UCSD-AML1 (cell line): ENCODE measurements around the gene PGLYRP2.

Experiments
- DNase-seq: peaks from one replicate; lab custom pipeline; 2025; ENCODE audit not compliant: unreplicated experiment; lab: John Stamatoyannopoulos, UW

PGLYRP2 gene

GRCh38 chr19:15442142-15442920 lies 37.0 kb downstream of the PGLYRP2 start:
- DNase-seq = no peak

- DNase-seq = no peak
These were observed 38.0 kb downstream of the PGLYRP2 start for GRCh38 chr19:15441317-15441716.

GRCh38 chr19:15439821-15440641 lies 39.3 kb downstream of the PGLYRP2 start:
- no peak for DNase-seq

GRCh38 chr19:15439078-15439799 lies 40.1 kb downstream of the PGLYRP2 start:
- DNase-seq = no peak

GRCh38 chr19:15438577-15438976 lies 40.7 kb downstream of the PGLYRP2 start:
- no peak for DNase-seq

GRCh38 chr19:15438124-15438496 lies 41.2 kb downstream of the PGLYRP2 start:
- DNase-seq = no peak

- DNase-seq = no peak
These were observed 41.8 kb downstream of the PGLYRP2 start for GRCh38 chr19:15437355-15438123.

GRCh38 chr19:15436826-15437110 lies 42.5 kb downstream of the PGLYRP2 start:
- no peak for DNase-seq

- no peak for DNase-seq
These were observed 43.1 kb downstream of the PGLYRP2 start for GRCh38 chr19:15436012-15436825.

- no peak for DNase-seq
These were observed 45.7 kb downstream of the PGLYRP2 start for GRCh38 chr19:15433519-15434069.

GRCh38 chr19:15432629-15433518 lies 46.4 kb downstream of the PGLYRP2 start:
- peak; percentile 92 for DNase-seq

GRCh38 chr19:15432018-15432494 lies 47.2 kb downstream of the PGLYRP2 start:
- DNase-seq = no peak

- DNase-seq = no peak
These were observed 47.8 kb downstream of the PGLYRP2 start for GRCh38 chr19:15431396-15432017.

GRCh38 chr19:15430526-15431120 lies 48.7 kb downstream of the PGLYRP2 start:
- DNase-seq = no peak

GRCh38 chr19:15429825-15430467 lies 49.4 kb downstream of the PGLYRP2 start:
- DNase-seq = no peak

- no peak for DNase-seq
These were observed 50.1 kb downstream of the PGLYRP2 start for GRCh38 chr19:15428956-15429824.
